ENCODE measurements around the gene GLT8D2.

- TF ChIP-seq, protein P1, sequence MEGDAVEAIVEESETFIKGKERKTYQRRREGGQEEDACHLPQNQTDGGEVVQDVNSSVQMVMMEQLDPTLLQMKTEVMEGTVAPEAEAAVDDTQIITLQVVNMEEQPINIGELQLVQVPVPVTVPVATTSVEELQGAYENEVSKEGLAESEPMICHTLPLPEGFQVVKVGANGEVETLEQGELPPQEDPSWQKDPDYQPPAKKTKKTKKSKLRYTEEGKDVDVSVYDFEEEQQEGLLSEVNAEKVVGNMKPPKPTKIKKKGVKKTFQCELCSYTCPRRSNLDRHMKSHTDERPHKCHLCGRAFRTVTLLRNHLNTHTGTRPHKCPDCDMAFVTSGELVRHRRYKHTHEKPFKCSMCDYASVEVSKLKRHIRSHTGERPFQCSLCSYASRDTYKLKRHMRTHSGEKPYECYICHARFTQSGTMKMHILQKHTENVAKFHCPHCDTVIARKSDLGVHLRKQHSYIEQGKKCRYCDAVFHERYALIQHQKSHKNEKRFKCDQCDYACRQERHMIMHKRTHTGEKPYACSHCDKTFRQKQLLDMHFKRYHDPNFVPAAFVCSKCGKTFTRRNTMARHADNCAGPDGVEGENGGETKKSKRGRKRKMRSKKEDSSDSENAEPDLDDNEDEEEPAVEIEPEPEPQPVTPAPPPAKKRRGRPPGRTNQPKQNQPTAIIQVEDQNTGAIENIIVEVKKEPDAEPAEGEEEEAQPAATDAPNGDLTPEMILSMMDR (conservative IDR thresholded peaks at IDR 0.05; ENCODE audit: low read depth in 2 of 2): no peak
- TF ChIP-seq EZH2phosphoT487 (IDR thresholded peaks at IDR 0.05; ENCODE audit: unreplicated experiment): no peak
These were observed 45.3 kb upstream of the GLT8D2 start for GRCh38 chr12:104095289-104095688.
